B cell (primary cell): ENCODE results near the gene TRAP1. TPM values are rescaled to one million over a fixed set of nuclear protein-coding genes. Genes with fewer than 3 reads are reported as not detected.

Source experiments
- ATAC-seq: fragments of 200-7000 bp; cut with Tn5 transposase; one replicate; pipeline ENCODE4 v1.10.0; 2021; ENCODE audit warnings: low read depth, mild to moderate bottlenecking, moderate number of reproducible peaks, moderate library complexity
- CTCF ChIA-PET: fragments of 350-600 bp; sonication (Branson Sonifier 250); formaldehyde crosslinking; loops from one replicate; lab custom pipeline; 2021; ENCODE audit warnings: antibody characterized with exemption, inconsistent platforms; lab: Charles Lee
- POLR2A ChIA-PET: fragments of 350-600 bp; sonication (Branson Sonifier 250); formaldehyde crosslinking; loops from one replicate; lab custom pipeline; 2021; ENCODE audit warnings: antibody characterized with exemption; lab: Charles Lee
- DNase-seq: peaks from one replicate; pipeline ENCODE4 v3.0.0; 2013
- H2AFZ ChIP-seq: 2 replicates; pipeline ENCODE4 v1.6.1; 2012; ENCODE audit warnings: mild to moderate bottlenecking, low read depth, low read length; ENCODE audit not compliant: insufficient read depth, poor library complexity, severe bottlenecking
- H3K27ac ChIP-seq, 2 donors: 1 replicate in 1 of 2; 2 replicates in 1 of 2; pipeline ENCODE4 v1.5.1; 2012 to 2013; ENCODE audit warnings: low read length in 2 of 2, mild to moderate bottlenecking in 2 of 2, moderate library complexity in 1 of 2
- H3K27me3 ChIP-seq, 4 experiments: fragments of 200-600 bp in 1 of 4; sonication (generic) in 1 of 4; replicated peaks in 1 of 4; 1 replicate in 2 of 4; 2 replicates in 2 of 4; pipeline versions ENCODE4 v1.6.1 to v1.7.0; 2013 to 2016; ENCODE audit warnings: low read length in 3 of 4, mild to moderate bottlenecking in 2 of 4, mixed read lengths in 1 of 4, moderate library complexity in 1 of 4; ENCODE audit not compliant: insufficient read depth in 4 of 4, control insufficient read depth in 3 of 4; ENCODE audit errors: control extremely low read depth in 1 of 4
- H3K36me3 ChIP-seq, 2 experiments: replicated peaks in 1 of 2; 1 replicate in 1 of 2; 2 replicates in 1 of 2; pipeline versions ENCODE4 v1.6.1 to v1.7.1; 2013; ENCODE audit warnings: low read length in 1 of 2; ENCODE audit not compliant: insufficient read depth in 2 of 2, control insufficient read depth in 1 of 2; ENCODE audit errors: control extremely low read depth in 1 of 2, extremely low read depth in 1 of 2
- H3K4me1 ChIP-seq, 2 donors: fragments of 200-600 bp in 1 of 2; sonication (generic) in 1 of 2; 1 replicate in 1 of 2; 2 replicates in 1 of 2; pipeline versions ENCODE4 v1.5.1 to v1.6.1; 2013 to 2017; ENCODE audit warnings: low read length in 2 of 2; ENCODE audit not compliant: control insufficient read depth in 2 of 2, insufficient read depth in 2 of 2
- H3K4me2 ChIP-seq: replicated peaks from 2 replicates; pipeline ENCODE3; 2012; ENCODE audit warnings: mild to moderate bottlenecking, low read depth, low read length; ENCODE audit not compliant: poor library complexity, severe bottlenecking
- H3K4me3 ChIP-seq, 5 experiments: fragments of 200-600 bp in 1 of 5; sonication (generic) in 1 of 5; 1 replicate in 3 of 5; 2 replicates in 2 of 5; pipeline versions ENCODE4 v1.5.1 to v1.7.0; 2011 to 2016; ENCODE audit warnings: low read length in 4 of 5, mild to moderate bottlenecking in 4 of 5, low read depth in 2 of 5, control low read depth in 1 of 5, moderate library complexity in 1 of 5; ENCODE audit not compliant: insufficient read depth in 1 of 5; ENCODE audit errors: control extremely low read depth in 1 of 5, extremely low read depth in 1 of 5
- H3K79me2 ChIP-seq: fragments of 200-600 bp; sonication (generic); one replicate; pipeline ENCODE4 v1.6.0; 2016; ENCODE audit warnings: low read length; ENCODE audit not compliant: control insufficient read depth, insufficient read depth
- H3K9ac ChIP-seq: fragments of 200-600 bp; sonication (generic); 2 replicates; pipeline ENCODE4 v1.6.1; 2017; ENCODE audit warnings: mild to moderate bottlenecking, low read length, moderate library complexity
- H3K9me3 ChIP-seq, 3 donors: one replicate each; pipeline versions ENCODE4 v1.6.1 to v1.7.1; 2013; ENCODE audit warnings: low read length in 2 of 3; ENCODE audit not compliant: control insufficient read depth in 2 of 3, insufficient read depth in 1 of 3; ENCODE audit errors: control extremely low read depth in 1 of 3
- H4K20me1 ChIP-seq: 2 replicates; pipeline ENCODE4 v1.6.0; 2012; ENCODE audit warnings: mild to moderate bottlenecking, low read length; ENCODE audit not compliant: insufficient read depth, control insufficient read depth, poor library complexity, severe bottlenecking
- H3K27ac Mint-ChIP-seq: one replicate; pipeline ENCODE4 v1.8.0; 2021; ENCODE audit warnings: mixed read lengths
- H3K27me3 Mint-ChIP-seq: one replicate; pipeline ENCODE4 v1.8.0; 2021; ENCODE audit warnings: mixed read lengths
- H3K4me1 Mint-ChIP-seq: one replicate; pipeline ENCODE4 v1.8.0; 2021; ENCODE audit warnings: mixed read lengths
- H3K4me3 Mint-ChIP-seq: one replicate; pipeline ENCODE4 v1.8.0; 2021; ENCODE audit warnings: mixed read lengths
- H3K9me3 Mint-ChIP-seq: one replicate; pipeline ENCODE4 v1.8.0; 2022; ENCODE audit warnings: mixed read lengths; ENCODE audit not compliant: insufficient read depth
- CTCF ChIP-seq: fragments of 200-600 bp; IDR thresholded peaks from one replicate; pipeline ENCODE4 v1.8.0; 2022; ENCODE audit warnings: antibody characterized with exemption, mild to moderate bottlenecking
- EZH2 ChIP-seq: IDR thresholded peaks from 2 replicates; pipeline ENCODE4 v1.6.1; 2012; ENCODE audit warnings: borderline replicate concordance, low read depth, mild to moderate bottlenecking, moderate library complexity, low read length; ENCODE audit not compliant: insufficient read depth, poor library complexity, severe bottlenecking
- WGBS: methylation state at CpG from one replicate; pipeline ENCODE4 v1.1.5; 2013; ENCODE audit warnings: missing lambda C conversion rate; ENCODE audit not compliant: insufficient coverage; 5-methylcytosine and 5-hydroxymethylcytosine counted together
- intact Hi-C: fragments of 100-400 bp; cut with micrococcal nuclease; formaldehyde crosslinking; loops from one replicate; pipeline ENCODE4 v1.10.0; 2022
- polyA plus RNA-seq: library from polyadenylated mRNA; depleted of rRNA; stranded (reverse); fragments of >200 nt; gene quantifications from 2 replicates; pipeline ENCODE4 v1.2.3, GENCODE V29; 2012
- total RNA-seq, 2 donors: library from RNA; stranded (reverse); fragments of 120-200 nt in 1 of 2; gene quantifications; 1 replicate in 1 of 2; 2 replicates in 1 of 2; pipeline versions ENCODE4 v1.2.3 to v1.2.4, GENCODE V29; 2013 to 2022

The TRAP1 gene
- total and polyA plus RNA-seq, 2 donors (not counting 1 experiment from before 2014, with no cell fraction given) = 51.1 to 88.4 TPM

GRCh38 chr16:3691761-3692160 lies 25.6 kb downstream of the TRAP1 start:
- ATAC-seq (no peak), DNase-seq (no peak)
- peaks cover 3 to 9% of the 10 kb centered on the region in 2 donors for H3K4me1 ChIP-seq
- ChIA-PET CTCF (interaction anchor here (1.0 to 2.1 kb wide), 5 partner anchors 8 to 562 kb away, joined by 3 to 9 read pairs (median 5); partner anchors contain the start of gene TRAP1), POLR2A (no interaction called here)
- intact Hi-C loops = loop anchor here (2.0 kb wide), 2 partner anchors 25 to 637 kb away; partner anchors contain the start of gene TRAP1
- Mint-ChIP-seq H3K4me1 (peaks cover 13% of the 10 kb centered on the region), H3K4me3 (no peak overlapping the region), H3K9me3 (no peaks in the 10 kb centered on the region), H3K27me3 (no peaks in the 10 kb centered on the region), H3K27ac (no peak overlapping the region)
- no peak overlapping the region for H3K4me3 ChIP-seq
- no peak overlapping the region for H3K4me2 ChIP-seq
- H3K27me3 ChIP-seq = no peaks in the 10 kb centered on the region
- no peak overlapping the region for H3K27ac ChIP-seq
- peaks cover 0 to 12% of the 10 kb centered on the region in 2 experiments for H3K36me3 ChIP-seq
- H3K79me2 ChIP-seq = peaks cover 32% of the 10 kb centered on the region
- H3K9ac ChIP-seq = no peak overlapping the region
- no peaks in the 10 kb centered on the region for H3K9me3 ChIP-seq
- no peak overlapping the region for H2AFZ ChIP-seq
- WGBS = 97% methylated on average over 12 of the region's 12 CpGs
- TF ChIP-seq EZH2 = no peak
- TF ChIP-seq CTCF = no peak
- no peaks in the 10 kb centered on the region for H4K20me1 ChIP-seq

GRCh38 chr16:3690980-3691720 lies 26.2 kb downstream of the TRAP1 start:
- WGBS = 84% methylated on average over 13 of the region's 19 CpGs
- Histone ChIP-seq H4K20me1 (no peaks in the 10 kb centered on the region), H3K4me3 (no peak overlapping the region), H3K79me2 (peaks cover 32% of the 10 kb centered on the region), H3K36me3 (peaks cover 0 to 15% of the 10 kb centered on the region in 2 experiments), H3K4me1 (peaks cover 3 to 9% of the 10 kb centered on the region in 2 donors), H3K27ac (no peak overlapping the region), H2AFZ (peak overlapping the region; percentile 69), H3K9me3 (no peaks in the 10 kb centered on the region), H3K27me3 (no peaks in the 10 kb centered on the region), H3K9ac (no peak overlapping the region), H3K4me2 (peak overlapping the region; percentile 52)
- no peaks in the 10 kb centered on the region for H3K27me3 Mint-ChIP-seq
- CTCF ChIA-PET = interaction anchor here (0.9 to 3.2 kb wide), 7 partner anchors 9 to 563 kb away, joined by 3 to 14 read pairs (median 5); partner anchors contain the start of gene TRAP1
- H3K4me3 Mint-ChIP-seq = no peak overlapping the region
- no peak for DNase-seq
- intact Hi-C loops = loop anchor here (1.0 to 2.0 kb wide), 3 partner anchors 26 to 638 kb away; partner anchors contain the start of genes CREBBP and TRAP1
- H3K27ac Mint-ChIP-seq = peak overlapping the region; percentile 50
- TF ChIP-seq CTCF (no peak), EZH2 (no peak)
- no peak for ATAC-seq
- H3K4me1 Mint-ChIP-seq = peaks cover 11% of the 10 kb centered on the region
- no peaks in the 10 kb centered on the region for H3K9me3 Mint-ChIP-seq
- POLR2A ChIA-PET = no interaction called here
